GM12878 (cell line): Measurements from ENCODE around the gene SERPINI1. TPM values are rescaled to one million over a fixed set of nuclear protein-coding genes. Genes with fewer than 3 reads are reported as not detected.

Experiments
- ATAC-seq: fragments of 200-7000 bp; cut with Tn5 transposase; 3 replicates; pipeline ENCODE4 v1.9.1; 2020; ENCODE audit warnings: mild to moderate bottlenecking, moderate library complexity
- BruUV-seq: library from RNA; stranded (reverse); fragments of 400-500 nt; replicated peaks from 2 replicates; lab custom pipeline; 2021; lab: Mats Ljungman, UMichigan
- CTCF ChIA-PET: fragments of 300-600 bp; sonication (Branson Sonifier 250); formaldehyde crosslinking; extraction: SDS; loops from one replicate; lab custom pipeline; 2021; ENCODE audit warnings: inconsistent platforms; lab: Yijun Ruan, JAX
- POLR2A ChIA-PET: fragments of 350-600 bp; formaldehyde crosslinking; extraction: SDS; loops from one replicate; lab custom pipeline; 2021; ENCODE audit warnings: inconsistent platforms; lab: Charles Lee
- RAD21 ChIA-PET: fragments of 300-600 bp; sonication (Branson Sonifier 250); formaldehyde crosslinking; loops from one replicate; lab custom pipeline; 2023; ENCODE audit warnings: antibody characterized with exemption; ENCODE audit not compliant: unreplicated experiment; lab: Charles Lee
- SMC1A ChIA-PET: fragments of 300-600 bp; sonication (Branson Sonifier 250); formaldehyde crosslinking; loops from one replicate; lab custom pipeline; 2023; ENCODE audit not compliant: unreplicated experiment, uncharacterized antibody; lab: Charles Lee
- DNase-seq: peaks from one replicate; pipeline ENCODE4 v3.0.0-alpha.2; 2011; ENCODE audit warnings: low read depth, low spot score
- FAIRE-seq: peaks from 3 replicates; lab custom pipeline; 2011; peaks lifted over from hg19 to GRCh38; lab: Jason Lieb, UNC
- H2AFZ ChIP-seq: 2 replicates; pipeline ENCODE4 v1.6.0; 2011; ENCODE audit warnings: low read depth, low read length, control low read depth; ENCODE audit not compliant: control insufficient read depth
- H3K27ac ChIP-seq: 2 replicates; pipeline ENCODE4 v1.5.1; 2011; ENCODE audit warnings: control low read depth; ENCODE audit not compliant: control insufficient read depth, insufficient read depth
- H3K27me3 ChIP-seq, 2 experiments: replicated peaks in 1 of 2; 2 replicates each; pipeline versions ENCODE4 v1.6.0 to v1.6.1; 2011; ENCODE audit warnings: low read length in 1 of 2; ENCODE audit not compliant: control insufficient read depth in 2 of 2, insufficient read depth in 2 of 2
- H3K36me3 ChIP-seq, 2 experiments: 2 replicates each; pipeline ENCODE4 v1.5.1; 2011; ENCODE audit warnings: low read length in 1 of 2; ENCODE audit not compliant: control insufficient read depth in 2 of 2, insufficient read depth in 2 of 2
- H3K4me1 ChIP-seq: 2 replicates; pipeline ENCODE4 v1.6.1; 2011; ENCODE audit warnings: mild to moderate bottlenecking, low read length, moderate library complexity, mixed read lengths; ENCODE audit not compliant: control insufficient read depth, insufficient read depth
- H3K4me2 ChIP-seq: 2 replicates; pipeline ENCODE4 v1.6.0; 2011; ENCODE audit warnings: control low read depth; ENCODE audit not compliant: control insufficient read depth, insufficient read depth
- H3K4me3 ChIP-seq: fragments of 200-600 bp; sonication (generic); 2 replicates; pipeline ENCODE4 v1.5.1; 2016
- H3K79me2 ChIP-seq: 2 replicates; pipeline ENCODE4 v1.6.0; 2011; ENCODE audit warnings: low read length; ENCODE audit not compliant: control insufficient read depth, insufficient read depth
- H3K9ac ChIP-seq: 2 replicates; pipeline ENCODE4 v1.8.0; 2011; ENCODE audit warnings: low read length, control low read depth, mixed read lengths; ENCODE audit not compliant: control insufficient read depth, insufficient read depth
- H3K9me3 ChIP-seq: replicated peaks from 3 replicates; pipeline ENCODE4 v1.5.1; 2011; ENCODE audit warnings: mild to moderate bottlenecking, low read length; ENCODE audit not compliant: control insufficient read depth, insufficient read depth
- H4K20me1 ChIP-seq: 2 replicates; pipeline ENCODE4 v1.6.0; 2011; ENCODE audit not compliant: control insufficient read depth, insufficient read depth
- ASH2L ChIP-seq: fragments of 300-600, 200-600 bp; sonication (generic); IDR thresholded peaks from 2 replicates; pipeline ENCODE4 v1.6.1; 2017; ENCODE audit warnings: low read depth, mild to moderate bottlenecking, borderline replicate concordance
- BMI1 ChIP-seq: fragments of 450-650 bp; IDR thresholded peaks from 2 replicates; pipeline ENCODE4 v1.6.1; 2016; ENCODE audit warnings: mild to moderate bottlenecking, moderate library complexity, borderline replicate concordance
- FOS ChIP-seq: IDR thresholded peaks from 3 replicates; pipeline ENCODE4 v1.6.1; 2011; ENCODE audit warnings: borderline replicate concordance; ENCODE audit not compliant: insufficient read length; ENCODE audit errors: extremely low read depth
- IKZF1 ChIP-seq: fragments of 450-650 bp; conservative IDR thresholded peaks from 2 replicates; pipeline ENCODE4 v1.6.1; 2017; ENCODE audit warnings: antibody characterized with exemption, mild to moderate bottlenecking
- SMAD1 ChIP-seq: fragments of 450-650 bp; IDR thresholded peaks from 2 replicates; pipeline ENCODE4 v1.6.1; 2018; ENCODE audit warnings: mild to moderate bottlenecking, low read depth; ENCODE audit not compliant: partially characterized antibody
- YY1 ChIP-seq: IDR thresholded peaks from 2 replicates; pipeline ENCODE4 v1.6.1; 2011; ENCODE audit warnings: low read depth, mild to moderate bottlenecking, low read length
- ZBTB40 ChIP-seq: fragments of 450-650 bp; IDR thresholded peaks from 2 replicates; pipeline ENCODE4 v1.6.1; 2016; ENCODE audit warnings: mild to moderate bottlenecking, moderate library complexity, borderline replicate concordance
- WGBS: methylation state at CpG from one replicate; pipeline ENCODE4 v1.1.6; 2016; ENCODE audit warnings: low lambda C conversion rate; ENCODE audit not compliant: insufficient replicate concordance, insufficient coverage; ENCODE audit errors: missing lambda C conversion rate; 5-methylcytosine and 5-hydroxymethylcytosine counted together
- in situ Hi-C: fragments of 300-500 bp; cut with MboI; formaldehyde crosslinking; loops from 9 replicates; pipeline ENCODE4 v1.14.3; 2018; ENCODE audit warnings: mixed read lengths
- intact Hi-C: fragments of 100-400 bp; cut with micrococcal nuclease; formaldehyde crosslinking; loops from one replicate; pipeline ENCODE4 v1.14.2; 2022; ENCODE audit not compliant: unreplicated experiment
- polyA plus RNA-seq, 11 experiments: library from polyadenylated mRNA; depleted of rRNA in 4 of 11; unstranded in 6 of 11; stranded (reverse) in 5 of 11; fragments of >200 nt; fragmentation: Nextera tagmentation in 4 of 11; fragmentation: Illumina TruSeq in 1 of 11; extraction: Ambion mirVana in 4 of 11; extraction: Trizol in 1 of 11; gene quantifications; 1 replicate in 1 of 11; 2 replicates in 10 of 11; pipeline versions ENCODE4 v1.2.1 to v1.2.3, GENCODE V29; 2011 to 2016; ENCODE audit warnings: inconsistent platforms in 2 of 11, missing spikeins in 2 of 11, low read depth in 1 of 11
- total RNA-seq, 4 experiments: library from RNA; depleted of rRNA in 3 of 4; stranded (reverse); fragments of >200 nt in 3 of 4; fragmentation: Illumina TruSeq in 1 of 4; extraction: Trizol in 1 of 4; gene quantifications; 2 replicates each; pipeline versions ENCODE4 v1.2.1 to v1.2.3, GENCODE V29; 2013 to 2021

The SERPINI1 gene
- total and polyA plus RNA-seq, 10 of the 15 experiments (the other 5 are each of a cell fraction or from before 2014, with no cell fraction given): 1.5 to 7.6 (median 3.6) TPM

DNA sequence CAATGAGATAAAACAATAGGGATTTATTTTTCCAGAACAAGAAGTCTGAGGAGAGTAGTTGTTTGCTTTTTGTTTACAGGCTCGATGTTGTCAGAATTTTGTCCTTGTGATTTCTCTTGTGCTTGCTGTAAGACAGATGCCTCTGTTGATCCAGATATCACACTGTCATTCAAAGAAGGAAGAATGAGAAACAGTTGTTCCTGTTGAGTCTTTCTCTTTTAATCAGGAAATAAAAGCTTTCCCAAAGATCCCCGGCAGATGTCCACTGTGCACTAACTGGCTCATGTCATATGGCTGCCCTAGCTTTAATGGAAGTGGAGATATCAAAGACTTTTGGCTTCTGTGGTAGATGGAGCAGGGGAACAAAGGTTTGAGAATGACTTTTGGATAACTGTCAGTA is 6.8 kb downstream of the SERPINI1 start (continued):
- no peak for TF ChIP-seq IKZF1
- TF ChIP-seq FOS: no peak
- TF ChIP-seq SMAD1: no peak
- TF ChIP-seq ASH2L: no peak

DNA sequence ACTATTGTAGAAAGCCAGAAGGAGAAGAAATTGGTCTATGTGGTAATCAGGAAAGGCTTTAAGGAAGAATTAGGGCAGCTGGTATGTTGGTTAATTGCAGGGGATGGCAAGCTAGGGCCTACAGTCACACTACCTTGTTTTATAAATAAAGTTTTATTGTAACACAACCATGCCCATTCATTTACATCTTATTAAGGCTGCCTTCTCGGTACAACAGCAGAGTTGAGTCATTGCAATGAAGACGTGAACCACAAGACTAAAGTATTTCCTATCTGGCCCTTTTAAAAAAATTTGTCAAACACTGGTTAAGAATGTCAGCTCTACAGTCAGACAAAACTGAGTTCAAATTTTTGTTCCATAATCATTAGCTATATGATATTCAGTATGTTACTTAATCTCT is 8.3 kb downstream of the SERPINI1 start:
- SMC1A ChIA-PET: interaction anchor here (1.1 kb wide), 1 partner anchor 8 kb away, joined by 5 read pairs; the partner anchor contains the start of genes PDCD10 and SERPINI1

More for the DNA sequence above, 8.3 kb downstream of the SERPINI1 start:
- WGBS: 27% methylated on average over 2 of the region's 2 CpGs
- no peaks in the 10 kb centered on the region; the same call in 2 of the 3 replicates for H3K9me3 ChIP-seq
- ChIA-PET CTCF (interaction anchor here (0.8 to 1.8 kb wide), 4 partner anchors 8 to 364 kb away, joined by 3 to 7 read pairs (median 4); partner anchors contain the start of genes SERPINI1 and ZBBX), RAD21 (interaction anchor here (1.2 to 2.0 kb wide), 2 partner anchors 8 to 364 kb away, joined by 3 to 6 read pairs; partner anchors contain the start of genes SERPINI1 and ZBBX), POLR2A (interaction anchor here (5.2 kb wide), 1 partner anchor 8 kb away, joined by 26 read pairs; the partner anchor contains the start of genes PDCD10 and SERPINI1)
- in situ Hi-C loops (no loop called here), intact Hi-C loops (no loop called here)
- no peak overlapping the region for H3K27ac ChIP-seq
- no peaks in the 10 kb centered on the region for H3K27me3 ChIP-seq
- no peak for TF ChIP-seq YY1
- TF ChIP-seq BMI1: no peak
- TF ChIP-seq ZBTB40: peak; percentile 89
- H4K20me1 ChIP-seq: no peaks in the 10 kb centered on the region
- FAIRE-seq: no peak
- H2AFZ ChIP-seq: no peak overlapping the region
- H3K79me2 ChIP-seq: no peaks in the 10 kb centered on the region
- ATAC-seq: no peak
- no peak overlapping the region for H3K4me3 ChIP-seq
- no peak overlapping the region for H3K4me2 ChIP-seq
- DNase-seq: no peak
- no TSS peak for BruUV-seq
- H3K36me3 ChIP-seq: no peaks in the 10 kb centered on the region
- H3K9ac ChIP-seq: no peak overlapping the region
- no peaks in the 10 kb centered on the region for H3K4me1 ChIP-seq
